HG02885 (cell line): ENCODE results near the gene ACSL6.

ENCODE experiments used
- ATAC-seq: cut with Tn5 transposase; IDR thresholded peaks from one replicate; pipeline ENCODE4 v1.9.1; 2021; ENCODE audit warnings: mild to moderate bottlenecking; ENCODE audit not compliant: unreplicated experiment, poor library complexity

The ACSL6 gene

GRCh38 chr5:132011622-132012343 is at the start of gene ACSL6:
TSS of gene ACSL6 (minus strand) at chr5:132011658. CDS start at chr5:132011553, 105 bp downstream.
- no peak for ATAC-seq

DNA sequence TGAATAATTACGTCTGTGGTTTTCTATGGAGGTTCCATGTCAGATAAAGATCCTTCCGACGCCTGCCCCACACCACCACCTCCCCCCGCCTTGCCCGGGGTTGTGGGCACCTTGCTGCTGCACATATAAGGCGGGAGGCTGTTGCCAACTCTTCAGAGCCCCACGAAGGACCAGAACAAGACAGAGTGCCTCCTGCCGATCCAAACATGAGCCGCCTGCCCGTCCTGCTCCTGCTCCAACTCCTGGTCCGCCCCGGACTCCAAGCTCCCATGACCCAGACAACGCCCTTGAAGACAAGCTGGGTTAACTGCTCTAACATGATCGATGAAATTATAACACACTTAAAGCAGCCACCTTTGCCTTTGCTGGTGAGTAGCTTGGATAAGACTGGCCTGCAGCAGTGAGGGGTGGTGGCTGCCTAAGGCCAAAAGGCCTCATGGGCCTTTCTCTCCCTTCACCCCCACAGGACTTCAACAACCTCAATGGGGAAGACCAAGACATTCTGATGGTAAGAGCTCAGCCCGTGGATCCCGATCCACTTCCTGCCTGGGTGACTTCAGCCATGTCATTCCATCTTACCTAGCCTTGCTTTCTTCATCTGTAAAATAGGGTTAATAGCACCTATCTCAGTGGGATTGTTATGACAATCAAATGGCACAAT is 49.2 kb upstream of the ACSL6 start, which contains the start of gene IL3:
TSS of gene IL3 (plus strand) at position 155 of the 661 bp plus-strand sequence. CDS start at position 207, 52 bp downstream.
- ATAC-seq, result no peak

- no peak for ATAC-seq
Observed at GRCh38 chr5:132059696-132060500, 48.4 kb upstream of the ACSL6 start.

GRCh38 chr5:132059043-132059695 is 47.7 kb upstream of the ACSL6 start:
- no peak for ATAC-seq

- ATAC-seq, result no peak
Observed at GRCh38 chr5:132058646-132059042, 47.2 kb upstream of the ACSL6 start.

GRCh38 chr5:132057498-132058255 is 46.2 kb upstream of the ACSL6 start:
- ATAC-seq, result no peak

GRCh38 chr5:132056610-132057497 is 45.4 kb upstream of the ACSL6 start:
- ATAC-seq, result no peak

- no peak for ATAC-seq
Observed at GRCh38 chr5:132055808-132056609, 44.6 kb upstream of the ACSL6 start.

GRCh38 chr5:132055441-132055807 is 44.0 kb upstream of the ACSL6 start:
- no peak for ATAC-seq

- no peak for ATAC-seq
Observed at GRCh38 chr5:132054697-132055440, 43.4 kb upstream of the ACSL6 start.

DNA sequence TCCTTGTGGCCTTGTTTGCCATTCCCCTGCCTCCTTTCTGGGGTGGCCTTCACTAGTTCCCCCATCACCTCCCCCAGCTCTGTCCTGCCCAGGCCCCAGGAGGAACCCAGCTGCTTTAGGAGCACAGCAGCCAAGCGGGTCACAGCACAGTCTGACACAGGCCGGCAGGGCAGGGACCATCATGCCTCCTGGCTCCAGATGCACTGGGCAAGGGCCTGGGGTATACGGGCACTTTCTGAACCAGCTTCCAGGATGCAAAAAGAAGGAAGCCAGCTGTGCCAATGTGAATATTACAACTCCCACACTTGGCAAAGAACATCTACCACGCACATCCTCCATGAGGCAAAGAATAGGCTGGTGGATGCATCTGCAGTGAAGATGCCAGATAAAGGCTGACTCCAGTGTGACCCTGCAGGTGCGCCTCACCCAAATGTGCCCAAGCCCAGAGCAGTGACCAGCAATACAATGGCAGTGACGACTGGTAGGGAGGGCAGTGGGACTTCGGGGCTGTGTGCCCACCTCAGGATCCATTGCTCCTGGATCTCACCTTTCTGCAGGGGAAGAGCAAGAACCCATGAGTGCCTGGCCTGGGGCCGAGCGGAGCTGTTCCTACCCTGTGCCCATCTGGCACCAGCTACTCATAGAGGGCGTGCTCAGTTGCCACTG is 42.7 kb upstream of the ACSL6 start:
- no peak for ATAC-seq

DNA sequence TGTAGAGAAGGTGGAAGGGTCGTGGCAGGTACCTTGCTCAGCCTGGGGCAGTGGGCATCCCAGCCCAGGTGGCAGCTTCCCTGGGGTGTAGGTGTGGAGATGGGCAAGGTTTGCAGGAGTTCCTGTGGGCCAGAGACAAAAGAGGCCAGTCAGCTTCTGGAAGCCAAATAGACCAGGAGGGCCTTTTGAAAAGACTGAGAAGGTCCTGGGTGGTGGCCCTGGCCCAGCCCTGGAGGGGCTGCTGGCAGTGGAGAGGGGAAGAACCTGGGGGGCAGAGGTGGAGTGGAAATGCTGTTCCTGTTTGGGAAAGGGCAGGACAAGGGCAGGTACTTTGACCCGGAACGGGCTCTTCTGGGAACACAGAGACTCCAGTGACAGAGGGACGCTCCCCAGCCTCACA is 42.0 kb upstream of the ACSL6 start:
- no peak for ATAC-seq

DNA sequence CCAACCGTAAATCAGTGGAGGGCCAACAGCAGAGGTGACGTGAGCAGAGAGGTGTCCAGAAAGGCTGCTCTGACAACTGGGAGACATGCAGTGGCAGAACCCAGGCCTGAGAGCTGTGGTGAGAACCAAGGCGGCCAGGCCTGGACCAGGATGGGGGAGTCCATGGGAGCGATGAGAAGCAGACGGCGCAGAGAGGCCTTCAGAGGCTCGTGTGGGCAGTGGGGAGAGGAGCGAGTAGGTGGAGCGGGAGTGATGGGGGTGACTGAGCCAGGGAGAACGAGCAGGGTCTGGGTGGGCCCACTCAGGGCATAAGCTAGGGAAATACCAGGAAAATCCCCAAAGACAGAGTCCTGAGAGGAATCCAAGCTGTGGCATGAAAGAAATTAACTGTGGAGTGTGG is 41.1 kb upstream of the ACSL6 start:
- no peak for ATAC-seq

DNA sequence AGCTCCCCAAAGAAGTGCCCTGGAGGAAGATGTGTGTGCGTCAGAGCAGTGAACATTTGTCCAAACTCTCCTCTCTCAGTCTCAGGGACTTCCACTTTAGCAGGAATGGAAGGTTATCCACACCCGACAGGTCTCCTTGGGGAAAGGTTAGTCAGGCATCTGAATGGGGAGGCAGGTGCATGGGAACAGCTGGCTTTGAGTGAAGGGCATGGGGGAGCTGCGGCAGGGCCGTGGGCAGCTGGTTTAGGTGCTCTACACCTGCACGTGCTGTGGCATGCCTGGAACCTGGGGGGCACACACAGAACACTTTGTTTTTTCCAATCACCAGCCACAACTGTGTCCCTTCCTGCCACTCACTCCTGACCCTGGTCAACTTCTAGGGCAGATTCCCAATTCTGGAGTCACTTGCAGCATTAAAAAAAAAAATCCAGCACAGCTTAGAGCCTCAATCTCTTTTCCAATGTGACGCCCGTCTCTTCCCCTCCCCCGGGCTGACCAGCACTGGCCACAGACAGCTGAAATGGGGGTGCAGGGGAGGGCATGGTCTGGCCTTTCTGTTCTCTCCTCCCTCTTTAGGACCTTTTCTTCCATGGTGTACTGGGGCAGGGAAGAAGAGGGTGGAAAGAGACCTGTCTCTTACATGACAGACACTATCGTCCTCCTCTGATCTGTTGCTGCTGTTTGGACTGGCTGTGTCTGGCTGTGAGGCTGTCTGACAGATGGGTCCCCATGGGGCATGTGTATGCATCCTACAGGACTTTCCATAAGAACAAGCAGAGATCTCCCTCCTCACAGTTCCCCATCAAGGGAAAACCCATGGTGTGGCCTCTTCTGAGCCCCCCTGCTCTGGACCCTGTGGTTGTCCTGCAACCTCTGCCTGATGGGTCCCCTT is 39.4 kb upstream of the ACSL6 start:
- ATAC-seq, result no peak

GRCh38 chr5:132050136-132050535 is 38.7 kb upstream of the ACSL6 start:
- ATAC-seq, result no peak

- ATAC-seq, result no peak
Observed at GRCh38 chr5:132049559-132049958, 38.1 kb upstream of the ACSL6 start.
